WTC11 (cell line): ENCODE results near the gene DISP3.

Source experiments
- CBFB ChIP-seq: sonication (generic); formaldehyde crosslinking; IDR thresholded peaks from 2 replicates; pipeline ENCODE4 v1.8.1; 2022; ENCODE audit warnings: mild to moderate bottlenecking, low read depth, missing genetic modification reagents
- CTCF ChIP-seq: fragments of 200-600 bp; IDR thresholded peaks from 2 replicates; pipeline ENCODE4 v1.8.0; 2022; ENCODE audit warnings: antibody characterized with exemption

GRCh38 chr1:11569551-11569950 lies 90.6 kb downstream of the DISP3 start:
- no peak for TF ChIP-seq CTCF
- TF ChIP-seq CBFB (CRISPR knock-in tag): no peak
